ENCODE results near the gene EVPL. TPM values are rescaled to one million over a fixed set of nuclear protein-coding genes. Genes with fewer than 3 reads are reported as not detected.

EVPL gene
- total and polyA plus RNA-seq, 2 of the 13 experiments (the other 11 are each of a cell fraction or from before 2014, with no cell fraction given), result 2.1 to 8.2 TPM

GRCh38 chr17:75980188-75981018 is 46.7 kb downstream of the EVPL start (continued):
- TF ChIP-seq ZKSCAN8 (CRISPR knock-in tag; IDR thresholded peaks at IDR 0.05; ENCODE audit: borderline replicate concordance) (no peak; the same call in 1 of the 2 replicates), SALL1 (CRISPR knock-in tag; IDR thresholded peaks at IDR 0.05) (no peak), ZMYM2 (CRISPR knock-in tag; IDR thresholded peaks at IDR 0.05) (no peak), NFYC (CRISPR knock-in tag; IDR thresholded peaks at IDR 0.05) (no peak), EED (CRISPR knock-in tag; IDR thresholded peaks at IDR 0.05) (no peak), ZNF234 (CRISPR knock-in tag; conservative IDR thresholded peaks at IDR 0.05) (0 out of 2 replicates have a peak, but pooled peaks have one; percentile 66), ZNF781 (CRISPR knock-in tag; IDR thresholded peaks at IDR 0.05; ENCODE audit: borderline replicate concordance, not compliant biosample characterization) (no peak), ZNF274 (CRISPR knock-in tag; IDR thresholded peaks at IDR 0.05) (no peak), YY1 (IDR thresholded peaks at IDR 0.05; ENCODE audit: insufficient read depth, insufficient replicate concordance, low read depth, low read length) (peak; percentile 3), GABPB1 (CRISPR knock-in tag; IDR thresholded peaks at IDR 0.05) (no peak), ZNF724P (CRISPR knock-in tag; IDR thresholded peaks at IDR 0.05; ENCODE audit: borderline replicate concordance) (no peak), PATZ1 (CRISPR knock-in tag; IDR thresholded peaks at IDR 0.05) (no peak), TP53 (CRISPR knock-in tag; conservative IDR thresholded peaks at IDR 0.05) (no peak), ZNF629 (CRISPR knock-in tag; conservative IDR thresholded peaks at IDR 0.05) (no peak), SP1 (IDR thresholded peaks at IDR 0.05) (no peak), SP1 (CRISPR knock-in tag; IDR thresholded peaks at IDR 0.05) (no peak)
- TF ChIP-seq, protein P1, sequence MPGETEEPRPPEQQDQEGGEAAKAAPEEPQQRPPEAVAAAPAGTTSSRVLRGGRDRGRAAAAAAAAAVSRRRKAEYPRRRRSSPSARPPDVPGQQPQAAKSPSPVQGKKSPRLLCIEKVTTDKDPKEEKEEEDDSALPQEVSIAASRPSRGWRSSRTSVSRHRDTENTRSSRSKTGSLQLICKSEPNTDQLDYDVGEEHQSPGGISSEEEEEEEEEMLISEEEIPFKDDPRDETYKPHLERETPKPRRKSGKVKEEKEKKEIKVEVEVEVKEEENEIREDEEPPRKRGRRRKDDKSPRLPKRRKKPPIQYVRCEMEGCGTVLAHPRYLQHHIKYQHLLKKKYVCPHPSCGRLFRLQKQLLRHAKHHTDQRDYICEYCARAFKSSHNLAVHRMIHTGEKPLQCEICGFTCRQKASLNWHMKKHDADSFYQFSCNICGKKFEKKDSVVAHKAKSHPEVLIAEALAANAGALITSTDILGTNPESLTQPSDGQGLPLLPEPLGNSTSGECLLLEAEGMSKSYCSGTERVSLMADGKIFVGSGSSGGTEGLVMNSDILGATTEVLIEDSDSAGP (CRISPR knock-in tag; IDR thresholded peaks at IDR 0.05; ENCODE audit: borderline replicate concordance), result no peak
- TF ChIP-seq, protein P2, sequence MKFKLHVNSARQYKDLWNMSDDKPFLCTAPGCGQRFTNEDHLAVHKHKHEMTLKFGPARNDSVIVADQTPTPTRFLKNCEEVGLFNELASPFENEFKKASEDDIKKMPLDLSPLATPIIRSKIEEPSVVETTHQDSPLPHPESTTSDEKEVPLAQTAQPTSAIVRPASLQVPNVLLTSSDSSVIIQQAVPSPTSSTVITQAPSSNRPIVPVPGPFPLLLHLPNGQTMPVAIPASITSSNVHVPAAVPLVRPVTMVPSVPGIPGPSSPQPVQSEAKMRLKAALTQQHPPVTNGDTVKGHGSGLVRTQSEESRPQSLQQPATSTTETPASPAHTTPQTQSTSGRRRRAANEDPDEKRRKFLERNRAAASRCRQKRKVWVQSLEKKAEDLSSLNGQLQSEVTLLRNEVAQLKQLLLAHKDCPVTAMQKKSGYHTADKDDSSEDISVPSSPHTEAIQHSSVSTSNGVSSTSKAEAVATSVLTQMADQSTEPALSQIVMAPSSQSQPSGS (CRISPR knock-in tag; IDR thresholded peaks at IDR 0.05), result no peak
- TF ChIP-seq, protein P3, sequence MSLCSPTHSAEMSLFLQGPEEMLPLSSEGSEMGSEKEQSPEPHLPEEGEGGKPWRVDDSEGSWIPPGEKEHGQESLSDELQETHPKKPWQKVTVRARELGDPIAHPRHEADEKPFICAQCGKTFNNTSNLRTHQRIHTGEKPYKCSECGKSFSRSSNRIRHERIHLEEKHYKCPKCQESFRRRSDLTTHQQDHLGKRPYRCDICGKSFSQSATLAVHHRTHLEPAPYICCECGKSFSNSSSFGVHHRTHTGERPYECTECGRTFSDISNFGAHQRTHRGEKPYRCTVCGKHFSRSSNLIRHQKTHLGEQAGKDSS (CRISPR knock-in tag; IDR thresholded peaks at IDR 0.05; ENCODE audit: borderline replicate concordance, low read depth), result no peak

Data from HepG2 (cell line).